ENCODE measurements around the gene RELL2. TPM values are rescaled to one million over a fixed set of nuclear protein-coding genes. Genes with fewer than 3 reads are reported as not detected.

The RELL2 gene
- total RNA-seq, 1 experiment from 2014 or later: 9.8 TPM

DNA sequence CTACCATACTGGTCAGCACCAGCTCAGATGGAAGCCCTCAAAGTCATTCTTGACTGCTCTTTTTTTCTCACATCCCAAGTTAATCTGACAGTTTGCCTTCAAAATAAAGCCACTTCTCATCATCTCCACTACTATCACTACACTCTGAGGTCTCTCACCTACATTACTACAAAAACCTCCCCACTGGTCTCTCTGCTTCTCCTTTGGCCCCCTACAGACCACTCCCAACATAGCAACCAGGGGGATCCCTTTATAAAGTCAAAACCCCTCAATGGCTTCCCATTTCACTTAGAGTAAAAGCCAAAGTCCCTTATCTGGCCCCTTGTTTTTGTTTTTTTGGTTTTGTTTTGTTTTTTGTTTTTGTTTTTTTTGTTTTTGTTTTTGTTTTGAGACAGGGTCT, 40.6 kb downstream of the RELL2 start:
- Histone ChIP-seq H4K20me1 (ENCODE audit: control insufficient read depth, insufficient read depth, insufficient read length) (no peaks in the 10 kb centered on the region), H3K18ac (ENCODE audit: insufficient read length, low read depth, low read length) (no peak overlapping the region), H3K4me1 (ENCODE audit: insufficient read depth, low read length) (peaks cover 6% of the 10 kb centered on the region), H2BK5ac (ENCODE audit: insufficient read length, low read length) (no peak overlapping the region), H2BK20ac (ENCODE audit: low read depth, low read length, poor library complexity, severe bottlenecking) (no peak overlapping the region), H3K9ac (ENCODE audit: extremely low read depth, insufficient read length, low read length) (no peak overlapping the region), H3K23me2 (ENCODE audit: insufficient read length, low read depth, low read length, poor library complexity, severe bottlenecking) (peaks cover 9% of the 10 kb centered on the region), H3K27ac (ENCODE audit: insufficient read length, low read depth, low read length) (no peak overlapping the region), H3K4me2 (ENCODE audit: insufficient read depth, insufficient read length, low read length) (no peak overlapping the region), H3K79me1 (ENCODE audit: insufficient read depth, low read depth, low read length, poor library complexity, severe bottlenecking) (no peaks in the 10 kb centered on the region), H3K4ac (ENCODE audit: low read depth, low read length) (no peak overlapping the region), H2BK15ac (ENCODE audit: low read depth, low read length) (no peak overlapping the region), H3K9me3 (ENCODE audit: control insufficient read depth, low read depth, low read length) (no peaks in the 10 kb centered on the region), H3K27me3 (ENCODE audit: insufficient read depth, low read length) (no peaks in the 10 kb centered on the region), H2AK5ac (ENCODE audit: insufficient read length, low read length) (no peak overlapping the region), H2AFZ (ENCODE audit: low read length) (no peak overlapping the region), H3T11ph (ENCODE audit: low read length) (no peak overlapping the region), H4K91ac (ENCODE audit: insufficient read length, low read depth, low read length) (no peak overlapping the region), H2BK120ac (ENCODE audit: low read depth, low read length, poor library complexity, severe bottlenecking) (no peak overlapping the region), H4K5ac (ENCODE audit: insufficient read length, low read depth, low read length) (no peak overlapping the region), H2BK12ac (ENCODE audit: insufficient read length, low read depth, low read length) (no peak overlapping the region), H3K14ac (ENCODE audit: insufficient read depth, low read length) (no peak overlapping the region), H3K23ac (ENCODE audit: insufficient read length, low read depth, low read length) (no peak overlapping the region), H3K79me2 (ENCODE audit: insufficient read depth, low read length) (no peaks in the 10 kb centered on the region), H4K8ac (replicated peaks; ENCODE audit: insufficient read length, low read depth, low read length) (no peak overlapping the region), H3K56ac (ENCODE audit: insufficient read length, low read depth, low read length) (no peak overlapping the region)
- Mint-ChIP-seq H3K9me3 (peaks cover 0 to 4% of the 10 kb centered on the region in 2 experiments; a peak in 1 of 5 replicates), H3K4me1 (peaks cover 44 to 48% of the 10 kb centered on the region in 2 experiments), H3K27me3 (ENCODE audit: low read depth) (no peaks in the 10 kb centered on the region; the same call in 1 of the 2 replicates), H3K27ac (no peak overlapping the region), H3K36me3 (ENCODE audit: insufficient read depth in 1 of 3, low read depth in 3 of 3) (peaks cover 23 to 26% (median 24%) of the 10 kb centered on the region in 3 experiments), H3K4me3 (peak overlapping the region in 1 of 2 experiments; percentile 10; a peak in 1 of 5 replicates)
- TF ChIP-seq CTCF (conservative IDR thresholded peaks at IDR 0.05): peak; percentile 73
- DNase-seq: peak; percentile 62
